Measurements from ENCODE around the gene TMEM39A. TPM values are rescaled to one million over a fixed set of nuclear protein-coding genes. Genes with fewer than 3 reads are reported as not detected.

The TMEM39A gene
- total RNA-seq, result 10 to 100 TPM; 31.1 to 38.7 TPM
- polyA plus RNA-seq (ENCODE audit: insufficient read length in 2 of 2), result 10 to 100 TPM; 19.9 to 26.8 TPM
- long read RNA-seq, donor 1, partial matches to known transcripts, result 0 of 1 reads
- long read RNA-seq, donor 1, other reads (novel, unspliced or antisense), result 0 of 1 reads
- long read RNA-seq, donor 2, result 0 reads
- long read RNA-seq, donor 3, full-length matches to known transcripts, result 1 of 1 reads
- long read RNA-seq, donor 3, partial matches to known transcripts, result 0 of 1 reads
- long read RNA-seq, donor 3, other reads (novel, unspliced or antisense), result 0 of 1 reads
- long read RNA-seq, donor 4, full-length matches to known transcripts, result 6 of 13 reads
- long read RNA-seq, donor 4, partial matches to known transcripts, result 7 of 13 reads
- long read RNA-seq, donor 4, other reads (novel, unspliced or antisense), result 0 of 13 reads

- Histone ChIP-seq H3K4me3 (ENCODE audit: low read depth, low read length) (peak within 1 kb of the TSS; percentile 100), H3K36me3 (ENCODE audit: control insufficient read depth, insufficient read depth, low read length) (peaks cover 4% of the 10 kb centered on the region), H3K27me3 (ENCODE audit: control insufficient read depth, insufficient read depth, low read length) (no peaks in the 10 kb centered on the region), H3K27ac (ENCODE audit: low read depth, low read length) (peak within 1 kb of the TSS; percentile 92), H3K4me1 (ENCODE audit: control insufficient read depth, insufficient read depth, low read length) (peaks cover 3% of the 10 kb centered on the region), H3K9me3 (ENCODE audit: control insufficient read depth, insufficient read depth, low read length) (no peaks in the 10 kb centered on the region)
- WGBS (ENCODE audit: insufficient coverage), result 3% methylated on average over 47 of the region's 51 CpGs
- DNase-seq (ENCODE audit: low read depth in 4 of 6, low spot score in 6 of 6), result peak; percentile 92 to 100 (median 99)
Observed at GRCh38 chr3:119463171-119464169, at the start of gene TMEM39A. TMEM39A (minus strand) TSS chr3:119463615; CDS start chr3:119462074, 1,541 bp downstream.

DNA sequence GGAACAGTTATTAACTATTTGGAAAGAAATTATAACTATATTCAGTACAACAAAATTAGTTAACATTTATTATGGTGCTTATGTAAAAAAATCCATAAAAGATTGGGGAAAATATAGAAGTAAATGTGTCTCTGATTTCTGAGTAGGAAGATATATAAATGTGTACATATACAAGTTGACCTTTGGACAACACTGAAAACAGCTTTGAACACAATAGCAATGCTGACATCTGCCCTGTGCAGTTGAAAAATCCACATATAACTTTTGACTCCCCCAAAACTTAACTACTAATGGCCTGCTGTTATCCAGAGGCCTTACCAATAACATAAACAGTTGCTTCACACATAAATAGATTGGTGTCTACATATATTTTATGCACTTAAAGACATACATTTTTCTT, 47.3 kb upstream of the TMEM39A start:
- H3K27me3 ChIP-seq (ENCODE audit: control insufficient read depth, insufficient read depth, low read length), result no peaks in the 10 kb centered on the region
- no peak overlapping the region for H3K4me3 ChIP-seq (ENCODE audit: low read depth, low read length)
- H3K27ac ChIP-seq (ENCODE audit: low read depth, low read length), result no peak overlapping the region
- H3K4me1 ChIP-seq (ENCODE audit: control insufficient read depth, insufficient read depth, low read length), result no peaks in the 10 kb centered on the region
- no peaks in the 10 kb centered on the region for H3K9me3 ChIP-seq (ENCODE audit: control insufficient read depth, insufficient read depth, low read length)
- H3K36me3 ChIP-seq (ENCODE audit: control insufficient read depth, insufficient read depth, low read length), result peaks cover 17% of the 10 kb centered on the region
- no peak for DNase-seq (ENCODE audit: low read depth in 4 of 6, low spot score in 6 of 6)

GRCh38 chr3:119508172-119508845, 44.9 kb upstream of the TMEM39A start:
- H3K4me1 ChIP-seq (ENCODE audit: control insufficient read depth, insufficient read depth, low read length), result no peaks in the 10 kb centered on the region
- H3K4me3 ChIP-seq (ENCODE audit: low read depth, low read length), result no peak overlapping the region
- no peaks in the 10 kb centered on the region for H3K27me3 ChIP-seq (ENCODE audit: control insufficient read depth, insufficient read depth, low read length)
- WGBS (ENCODE audit: insufficient coverage), result no CpG with 5 or more reads among the region's 1 CpG
- no peak overlapping the region for H3K27ac ChIP-seq (ENCODE audit: low read depth, low read length)
- no peaks in the 10 kb centered on the region for H3K9me3 ChIP-seq (ENCODE audit: control insufficient read depth, insufficient read depth, low read length)
- DNase-seq (ENCODE audit: low read depth in 4 of 6, low spot score in 6 of 6), result no peak
- H3K36me3 ChIP-seq (ENCODE audit: control insufficient read depth, insufficient read depth, low read length), result peaks cover 13% of the 10 kb centered on the region

DNA sequence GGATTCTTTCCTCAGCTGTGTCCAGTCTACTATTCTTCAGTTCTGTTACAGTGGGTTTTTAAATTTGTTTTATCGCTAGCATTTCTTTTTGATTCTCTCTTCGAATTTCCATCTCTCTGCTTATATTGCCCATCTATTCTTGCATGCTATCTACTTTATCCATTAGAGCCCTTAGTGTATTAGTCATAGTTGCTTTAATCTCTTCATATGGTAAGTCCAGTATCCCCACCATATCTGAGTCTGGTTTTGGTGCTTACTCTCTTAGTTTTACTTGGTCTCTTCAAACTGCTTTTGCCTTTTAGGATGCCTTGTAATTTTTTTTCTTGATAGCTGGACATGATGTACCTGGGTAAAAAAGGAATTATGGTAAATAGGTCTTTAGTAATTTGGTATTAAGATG, 44.0 kb upstream of the TMEM39A start:
- Histone ChIP-seq H3K4me1 (ENCODE audit: control insufficient read depth, insufficient read depth, low read length) (no peaks in the 10 kb centered on the region), H3K27me3 (ENCODE audit: control insufficient read depth, insufficient read depth, low read length) (no peaks in the 10 kb centered on the region), H3K27ac (ENCODE audit: low read depth, low read length) (no peak overlapping the region), H3K4me3 (ENCODE audit: low read depth, low read length) (no peak overlapping the region), H3K9me3 (ENCODE audit: control insufficient read depth, insufficient read depth, low read length) (no peaks in the 10 kb centered on the region), H3K36me3 (ENCODE audit: control insufficient read depth, insufficient read depth, low read length) (peaks cover 13% of the 10 kb centered on the region)
- DNase-seq (ENCODE audit: low read depth in 4 of 6, low spot score in 6 of 6), result no peak
- no CpG with 5 or more reads among the region's 2 CpGs for WGBS (ENCODE audit: insufficient coverage)

DNA sequence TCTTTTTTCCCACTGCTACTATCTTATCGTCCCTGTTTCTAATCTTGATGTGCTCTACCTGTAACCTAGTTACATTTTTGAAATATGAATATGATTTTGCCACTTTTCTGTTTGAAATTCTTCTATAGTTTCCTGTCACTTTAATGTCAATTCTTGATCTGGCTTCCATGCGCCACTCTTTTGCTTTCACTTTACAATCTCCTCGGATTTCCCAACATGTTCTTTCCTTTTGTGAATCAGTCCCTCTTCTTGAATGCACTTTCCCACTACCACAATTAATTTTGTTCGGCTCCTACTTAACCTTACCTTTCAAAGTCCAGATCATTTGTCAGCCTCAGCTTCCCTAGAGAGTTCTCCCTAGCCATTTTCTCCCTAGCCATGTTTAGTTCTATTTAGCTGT, 43.2 kb upstream of the TMEM39A start:
- no peaks in the 10 kb centered on the region for H3K9me3 ChIP-seq (ENCODE audit: control insufficient read depth, insufficient read depth, low read length)
- H3K4me1 ChIP-seq (ENCODE audit: control insufficient read depth, insufficient read depth, low read length), result no peaks in the 10 kb centered on the region
- H3K4me3 ChIP-seq (ENCODE audit: low read depth, low read length), result no peak overlapping the region
- H3K27me3 ChIP-seq (ENCODE audit: control insufficient read depth, insufficient read depth, low read length), result no peaks in the 10 kb centered on the region
- 87% methylated on average over 3 of the region's 4 CpGs for WGBS (ENCODE audit: insufficient coverage)
- no peak overlapping the region for H3K27ac ChIP-seq (ENCODE audit: low read depth, low read length)
- DNase-seq (ENCODE audit: low read depth in 4 of 6, low spot score in 6 of 6), result no peak
- H3K36me3 ChIP-seq (ENCODE audit: control insufficient read depth, insufficient read depth, low read length), result peaks cover 13% of the 10 kb centered on the region

- DNase-seq (ENCODE audit: low read depth in 4 of 6, low spot score in 6 of 6), result no peak
- H3K4me3 ChIP-seq (ENCODE audit: low read depth, low read length), result no peak overlapping the region
- H3K27ac ChIP-seq (ENCODE audit: low read depth, low read length), result no peak overlapping the region
- 80% methylated on average over 1 of the region's 2 CpGs for WGBS (ENCODE audit: insufficient coverage)
- no peaks in the 10 kb centered on the region for H3K9me3 ChIP-seq (ENCODE audit: control insufficient read depth, insufficient read depth, low read length)
- H3K36me3 ChIP-seq (ENCODE audit: control insufficient read depth, insufficient read depth, low read length), result peaks cover 4% of the 10 kb centered on the region
- peaks cover 10% of the 10 kb centered on the region for H3K4me1 ChIP-seq (ENCODE audit: control insufficient read depth, insufficient read depth, low read length)
- H3K27me3 ChIP-seq (ENCODE audit: control insufficient read depth, insufficient read depth, low read length), result no peaks in the 10 kb centered on the region
Observed at GRCh38 chr3:119500901-119501300, 37.5 kb upstream of the TMEM39A start.

- H3K4me1 ChIP-seq (ENCODE audit: control insufficient read depth, insufficient read depth, low read length), result peaks cover 10% of the 10 kb centered on the region
- WGBS (ENCODE audit: insufficient coverage), result no CpG with 5 or more reads among the region's 4 CpGs
- no peaks in the 10 kb centered on the region for H3K9me3 ChIP-seq (ENCODE audit: control insufficient read depth, insufficient read depth, low read length)
- no peaks in the 10 kb centered on the region for H3K27me3 ChIP-seq (ENCODE audit: control insufficient read depth, insufficient read depth, low read length)
- no peak overlapping the region for H3K4me3 ChIP-seq (ENCODE audit: low read depth, low read length)
- no peak overlapping the region for H3K27ac ChIP-seq (ENCODE audit: low read depth, low read length)
- H3K36me3 ChIP-seq (ENCODE audit: control insufficient read depth, insufficient read depth, low read length), result peaks cover 2% of the 10 kb centered on the region
- DNase-seq (ENCODE audit: low read depth in 4 of 6, low spot score in 6 of 6), result no peak
Observed at GRCh38 chr3:119500265-119500664, 36.9 kb upstream of the TMEM39A start.

DNA sequence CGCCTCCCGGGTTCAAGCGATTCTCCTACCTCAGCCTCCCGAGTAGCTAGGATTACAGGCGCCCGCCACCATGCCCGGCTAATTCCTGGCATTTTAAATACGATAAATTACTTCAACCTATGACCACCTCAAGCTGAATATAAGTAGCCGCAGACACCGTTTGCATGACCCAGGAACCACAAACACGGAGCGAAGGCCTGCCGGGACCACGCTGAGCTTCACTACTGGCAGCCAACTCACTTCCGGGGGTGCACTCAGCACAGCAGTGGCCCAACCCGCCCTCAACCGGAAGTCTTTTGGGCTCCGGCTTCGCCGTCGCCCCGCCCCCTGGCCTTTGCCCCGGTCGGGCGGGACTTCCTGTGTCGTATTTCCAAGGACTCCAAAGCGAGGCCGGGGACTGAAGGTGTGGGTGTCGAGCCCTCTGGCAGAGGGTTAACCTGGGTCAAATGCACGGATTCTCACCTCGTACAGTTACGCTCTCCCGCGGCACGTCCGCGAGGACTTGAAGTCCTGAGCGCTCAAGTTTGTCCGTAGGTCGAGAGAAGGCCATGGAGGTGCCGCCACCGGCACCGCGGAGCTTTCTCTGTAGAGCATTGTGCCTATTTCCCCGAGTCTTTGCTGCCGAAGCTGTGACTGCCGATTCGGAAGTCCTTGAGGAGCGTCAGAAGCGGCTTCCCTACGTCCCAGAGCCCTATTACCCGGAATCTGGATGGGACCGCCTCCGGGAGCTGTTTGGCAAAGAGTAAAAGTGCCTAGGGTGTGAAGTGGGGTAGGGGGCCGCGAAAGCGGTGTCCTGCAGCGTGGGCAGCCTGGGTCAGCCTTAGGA, 35.0 kb upstream of the TMEM39A start, which contains the start of gene TIMMDC1:
TSS of gene TIMMDC1 (plus strand) at position 362 of the 826 bp plus-strand sequence. CDS start at position 549, 187 bp downstream.
- peak; percentile 96 to 99 (median 96) for DNase-seq (ENCODE audit: low read depth in 4 of 6, low spot score in 6 of 6)
- Histone ChIP-seq H3K27me3 (ENCODE audit: control insufficient read depth, insufficient read depth, low read length) (no peaks in the 10 kb centered on the region), H3K9me3 (ENCODE audit: control insufficient read depth, insufficient read depth, low read length) (no peaks in the 10 kb centered on the region), H3K27ac (ENCODE audit: low read depth, low read length) (peak within 1 kb of the TSS; percentile 96), H3K4me1 (ENCODE audit: control insufficient read depth, insufficient read depth, low read length) (peaks cover 10% of the 10 kb centered on the region), H3K4me3 (ENCODE audit: low read depth, low read length) (peak within 1 kb of the TSS; percentile 95), H3K36me3 (ENCODE audit: control insufficient read depth, insufficient read depth, low read length) (no peaks in the 10 kb centered on the region)
- under 1% methylated on average over 56 of the region's 58 CpGs for WGBS (ENCODE audit: insufficient coverage)

Data from spinal cord (tissue), 10 donors.